GM19035 (cell line): ENCODE measurements around the gene ANKRD10.
"Not testable (repeated sequence)": the region's sequence is repeated elsewhere in the genome, so short reads cannot be mapped to it uniquely, and the experiment has no call there.

Experiments
- ATAC-seq: cut with Tn5 transposase; IDR thresholded peaks from one replicate; pipeline ENCODE4 v1.9.1; 2021; ENCODE audit not compliant: unreplicated experiment

The ANKRD10 gene

GRCh38 chr13:110915057-110915873, at the start of gene ANKRD10:
Gene ANKRD10, minus strand, starts transcription at chr13:110915069. Its CDS starts 135 bp downstream, at chr13:110914934.
- peak; percentile 75 for ATAC-seq

- ATAC-seq: no peak
Measured at GRCh38 chr13:110964229-110965037, 49.6 kb upstream of the ANKRD10 start.

DNA sequence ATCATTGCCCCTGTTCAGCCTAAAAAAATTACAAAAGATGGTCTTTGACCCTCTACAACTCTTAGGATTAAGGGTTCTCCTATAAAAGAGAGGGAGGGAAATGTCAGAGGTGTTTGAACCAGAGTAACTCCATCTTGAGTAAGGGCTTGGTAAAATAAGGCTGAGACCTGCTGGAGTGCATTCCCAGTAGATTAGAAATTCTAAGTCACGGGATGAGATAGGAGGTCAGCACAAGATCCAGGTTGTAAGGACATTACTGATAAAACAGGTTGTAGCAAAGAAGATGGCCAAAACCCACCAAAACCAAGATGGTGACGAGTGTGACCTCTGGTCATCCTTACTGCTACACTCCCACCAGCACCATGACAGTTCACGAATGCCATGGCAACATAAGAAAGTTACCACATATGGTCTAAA, 48.7 kb upstream of the ANKRD10 start:
- no peak for ATAC-seq

GRCh38 chr13:110961959-110962358, 47.1 kb upstream of the ANKRD10 start:
- ATAC-seq: no peak

DNA sequence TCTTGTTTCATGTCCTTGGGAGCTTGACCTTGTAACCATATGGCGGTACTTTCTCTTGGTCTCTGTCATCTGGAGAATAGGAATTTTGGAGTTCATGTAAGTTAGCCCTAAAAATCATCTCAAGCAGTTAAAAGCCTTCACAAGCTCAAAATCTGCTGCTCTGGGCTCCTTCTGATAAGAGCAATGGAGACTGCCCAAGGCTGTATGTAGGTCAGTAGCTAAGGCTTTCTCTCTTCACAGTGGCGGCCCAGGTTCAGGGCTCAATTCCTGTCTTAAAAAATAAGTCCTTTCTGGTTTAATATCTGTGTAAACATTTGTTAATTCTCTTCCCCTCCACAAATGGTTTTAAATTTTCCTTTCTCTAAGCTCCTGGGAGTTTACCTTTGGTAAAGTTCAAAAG, 45.3 kb upstream of the ANKRD10 start:
- no peak for ATAC-seq

- no peak for ATAC-seq
Measured at GRCh38 chr13:110957931-110958330, 43.1 kb upstream of the ANKRD10 start.

DNA sequence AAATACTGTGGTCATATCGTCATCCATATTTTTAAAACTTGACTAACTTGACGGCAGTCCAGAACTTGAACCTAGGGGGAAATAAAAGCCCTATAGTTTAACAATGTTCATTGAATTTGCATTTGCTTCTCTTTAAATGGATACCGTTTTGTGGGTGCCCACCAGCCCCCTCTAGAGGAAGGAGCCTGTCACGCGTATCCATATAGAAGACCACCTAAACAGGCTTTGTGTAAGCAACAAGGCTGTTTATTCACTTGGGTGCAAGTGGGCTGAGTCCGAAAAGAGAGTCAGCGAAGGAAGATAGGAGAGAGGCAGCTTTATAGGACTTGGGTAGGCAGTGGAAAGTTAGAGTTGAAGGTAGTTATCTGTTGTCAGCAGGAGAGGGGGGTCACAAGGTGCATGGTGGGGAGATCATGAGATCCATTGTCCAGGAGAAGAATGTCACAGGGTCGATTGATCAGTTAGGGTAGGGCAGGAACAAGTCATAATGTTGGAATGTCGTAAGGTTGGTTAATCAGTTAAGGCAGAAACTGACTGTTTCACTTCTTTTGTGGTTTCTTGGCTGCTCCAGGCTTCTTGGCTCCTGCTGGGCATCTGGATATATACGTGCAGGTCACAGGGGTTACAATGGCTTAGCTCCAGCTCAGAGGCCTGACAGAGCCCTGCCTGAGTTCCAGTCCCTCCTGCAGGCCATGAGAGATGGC, 42.5 kb upstream of the ANKRD10 start:
- no peak for ATAC-seq

DNA sequence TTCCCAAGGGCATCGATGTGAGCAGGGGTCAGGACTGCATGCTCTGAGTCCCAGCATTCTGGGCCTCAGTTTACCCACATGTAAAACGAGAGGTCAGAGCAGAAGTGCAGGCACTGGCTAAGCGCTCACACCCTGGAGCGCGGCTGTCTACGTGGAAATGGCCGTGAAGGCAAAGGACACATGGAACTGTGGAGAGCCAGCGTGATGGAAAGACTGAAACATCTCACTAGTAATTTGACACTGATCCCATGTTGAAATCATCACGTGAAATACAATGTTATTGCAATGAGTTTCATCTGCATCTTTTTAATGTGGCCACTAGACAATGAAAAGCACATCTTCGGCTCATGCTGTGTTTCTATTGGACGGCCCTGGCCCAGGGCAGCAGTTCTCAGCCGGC, 41.3 kb upstream of the ANKRD10 start:
- not testable (repeated sequence) for ATAC-seq

- not testable (repeated sequence) for ATAC-seq
Measured at GRCh38 chr13:110955608-110956007, 40.7 kb upstream of the ANKRD10 start.

GRCh38 chr13:110955072-110955503, 40.2 kb upstream of the ANKRD10 start:
- ATAC-seq: not testable (repeated sequence)

- not testable (repeated sequence) for ATAC-seq
Measured at GRCh38 chr13:110954533-110954920, 39.7 kb upstream of the ANKRD10 start.

GRCh38 chr13:110953833-110954532, 39.1 kb upstream of the ANKRD10 start:
- ATAC-seq: no peak

DNA sequence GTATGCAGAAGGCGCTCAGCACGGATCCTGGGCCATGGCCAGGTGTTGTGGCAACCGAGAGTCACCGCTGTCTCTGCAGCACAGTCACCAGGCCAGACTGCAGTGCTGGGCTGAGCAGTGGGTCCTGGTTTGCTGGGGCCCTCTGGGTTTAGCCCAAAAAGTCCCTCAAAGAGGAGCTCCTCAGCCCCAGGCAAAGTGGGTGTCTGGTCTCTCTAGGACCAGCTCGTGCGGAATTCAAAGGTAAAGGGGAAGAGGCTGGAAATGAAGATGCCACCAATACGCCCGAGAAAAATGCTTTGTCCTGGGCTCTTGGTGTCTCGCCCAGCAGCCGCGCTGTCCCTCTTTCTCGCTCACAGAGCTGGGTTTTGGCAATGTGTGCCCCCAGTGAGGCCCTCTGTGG, 38.5 kb upstream of the ANKRD10 start:
- ATAC-seq: no peak

DNA sequence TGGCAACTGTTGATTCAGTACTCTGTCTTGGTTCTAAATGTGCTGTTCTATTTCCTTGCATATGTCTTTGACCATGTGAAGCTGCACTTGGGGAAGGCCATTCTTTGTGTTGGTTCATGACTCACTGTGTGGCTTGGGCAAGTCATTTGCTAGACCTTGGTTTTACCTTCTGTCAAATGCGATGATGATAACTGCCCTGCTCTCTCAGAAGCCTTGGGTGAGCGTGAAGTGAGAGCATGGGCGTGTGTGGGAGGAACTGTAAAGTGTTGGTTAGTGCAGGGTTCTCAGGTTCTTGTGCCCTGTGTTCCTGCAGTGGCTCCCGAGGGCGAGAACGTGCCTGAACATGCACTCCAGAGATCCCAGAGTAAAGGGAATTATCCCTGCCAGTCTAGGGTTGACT, 37.3 kb upstream of the ANKRD10 start:
- peak; percentile 55 for ATAC-seq

GRCh38 chr13:110950819-110951570, 36.1 kb upstream of the ANKRD10 start:
- no peak for ATAC-seq

GRCh38 chr13:110950356-110950755, 35.5 kb upstream of the ANKRD10 start:
- ATAC-seq: no peak

DNA sequence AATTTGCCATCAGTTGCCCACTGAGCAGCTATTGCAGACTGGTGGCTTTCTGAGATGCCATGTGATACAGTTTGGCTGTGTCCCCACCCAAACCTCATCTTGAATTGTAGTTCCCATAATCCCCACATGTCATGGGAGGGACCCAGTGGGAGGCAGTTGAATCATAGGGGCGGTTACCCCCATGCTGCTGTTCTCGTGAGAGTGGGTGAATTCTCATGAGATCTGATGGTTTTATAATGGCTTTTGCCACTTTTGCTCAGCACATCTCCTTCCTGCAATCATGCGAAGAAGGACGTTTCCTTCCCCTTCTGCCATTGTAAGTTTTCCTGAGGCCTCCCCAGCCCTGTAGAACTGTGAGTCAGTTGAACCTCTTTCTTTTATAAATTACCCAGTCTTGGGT, 34.8 kb upstream of the ANKRD10 start:
- ATAC-seq: no peak

GRCh38 chr13:110949116-110949515, 34.2 kb upstream of the ANKRD10 start:
- no peak for ATAC-seq

DNA sequence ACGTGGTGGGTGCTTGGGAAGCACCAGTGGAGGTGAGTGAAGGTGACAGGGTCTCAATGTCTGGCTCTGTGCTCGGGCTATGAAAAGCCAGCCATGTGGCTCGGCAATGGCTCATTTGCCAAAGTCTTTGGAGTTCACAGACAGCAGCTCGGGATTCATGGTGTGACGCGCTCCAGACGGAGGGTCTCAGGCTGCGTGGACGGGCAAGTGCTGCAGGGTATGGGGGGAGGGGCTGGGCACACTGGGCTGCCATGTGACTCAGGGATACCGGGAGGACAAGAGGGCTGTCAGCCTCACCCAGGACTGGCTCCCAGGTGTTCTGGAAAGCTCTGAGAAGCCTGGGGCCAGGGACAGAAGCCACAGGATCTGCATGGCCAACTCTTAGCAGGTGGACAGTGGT, 32.5 kb upstream of the ANKRD10 start:
- ATAC-seq: not testable (repeated sequence)

- no peak for ATAC-seq
Measured at GRCh38 chr13:110945928-110946570, 31.2 kb upstream of the ANKRD10 start.
